A673 (cell line): ENCODE measurements around the gene PRPF6.

ENCODE experiments used
- CTCF ChIP-seq: fragments of 300-800, 200-600 bp; sonication (generic); conservative IDR thresholded peaks from 2 replicates; pipeline ENCODE4 v1.5.1; 2017; ENCODE audit warnings: low read depth, mild to moderate bottlenecking, antibody characterized with exemption, low read length, moderate library complexity, mixed read lengths
- EZH2 ChIP-seq: fragments of 200-600 bp; sonication (generic); IDR thresholded peaks from 2 replicates; pipeline ENCODE4 v1.6.1; 2017; ENCODE audit warnings: borderline replicate concordance, low read depth, mild to moderate bottlenecking, mixed read lengths, antibody characterized with exemption, low read length; ENCODE audit not compliant: poor library complexity, severe bottlenecking

GRCh38 chr20:63952210-63952535 is 28.8 kb upstream of the PRPF6 start:
- TF ChIP-seq CTCF (no peak), EZH2 (no peak)
